ENCODE measurements around the gene MCCD1. TPM values are rescaled to one million over a fixed set of nuclear protein-coding genes. Genes with fewer than 3 reads are reported as not detected.
"Not testable (repeated sequence)": the region's sequence is repeated elsewhere in the genome, so short reads cannot be mapped to it uniquely, and the experiment has no call there.

MCCD1 gene
- total RNA-seq, 1 experiment from 2014 or later, result not detected

- DNase-seq (peak; percentile 57), ATAC-seq (peak; percentile 11)
- peak overlapping the region; percentile 70 for H3K27ac ChIP-seq (ENCODE audit: low read length)
- intact Hi-C loops (cut with micrococcal nuclease), result loop anchor here (2.0 kb wide), 1 partner anchor 33 kb away; the partner anchor contains the start of gene MCCD1
- H3F3A ChIP-seq (ENCODE audit: low read length, unreplicated experiment), result no peaks in the 10 kb centered on the region
- H3K4me2 ChIP-seq (ENCODE audit: low read length), result peak overlapping the region; percentile 84
- H3K4me3 ChIP-seq (ENCODE audit: low read length), result peak overlapping the region; percentile 77
- peak overlapping the region; percentile 90 for H2AFZ ChIP-seq (ENCODE audit: low read length)
- H3K9me2 ChIP-seq (replicated peaks; ENCODE audit: low read length), result no peaks in the 10 kb centered on the region
- H3K79me2 ChIP-seq (ENCODE audit: low read length), result peaks cover 52% of the 10 kb centered on the region
- no peaks in the 10 kb centered on the region for H3K36me3 ChIP-seq (ENCODE audit: low read depth, low read length)
- no TSS peak for BruUV-seq (replicated peaks)
- TF ChIP-seq EZH2phosphoT487 (IDR thresholded peaks at IDR 0.05; ENCODE audit: borderline replicate concordance, low read length) (no peak), CTCF (conservative IDR thresholded peaks at IDR 0.05; ENCODE audit: low read depth, low read length) (no peak), EZH2 (IDR thresholded peaks at IDR 0.05; ENCODE audit: low read length, unreplicated experiment) (no peak)
- H3K9ac ChIP-seq (ENCODE audit: low read length), result peak overlapping the region; percentile 71
- H3K27me3 ChIP-seq (ENCODE audit: low read length), result no peaks in the 10 kb centered on the region
- H4K20me1 ChIP-seq (ENCODE audit: low read length), result peaks cover 9% of the 10 kb centered on the region; the same call in 1 of the 2 replicates
- POLR2A ChIA-PET (ENCODE audit: unreplicated experiment), result interaction anchor here (0.6 kb wide), 1 partner anchor 32 kb away, joined by 5 read pairs; no protein-coding TSS in a partner anchor
- CTCF ChIA-PET, result interaction anchor here (0.6 to 0.9 kb wide), 3 partner anchors 33 to 103 kb away, joined by 3 read pairs; no protein-coding TSS in a partner anchor
- no peaks in the 10 kb centered on the region for H3K9me3 ChIP-seq (ENCODE audit: low read length)
- H3K4me1 ChIP-seq (ENCODE audit: insufficient read depth, low read length), result peaks cover 38% of the 10 kb centered on the region
Observed at GRCh38 chr6:31495580-31495979, 33.2 kb upstream of the MCCD1 start.

- Histone ChIP-seq H4K20me1 (ENCODE audit: low read length) (peaks cover 14% of the 10 kb centered on the region; the same call in 1 of the 2 replicates), H3K4me3 (ENCODE audit: low read length) (peak overlapping the region; percentile 70; the same call in 1 of the 2 replicates), H3K4me2 (ENCODE audit: low read length) (peak overlapping the region; percentile 84), H3K79me2 (ENCODE audit: low read length) (peaks cover 64% of the 10 kb centered on the region), H3K27ac (ENCODE audit: low read length) (0 out of 2 replicates have a peak overlapping the region, but pooled peaks have one; percentile 35), H3K4me1 (ENCODE audit: insufficient read depth, low read length) (peaks cover 38% of the 10 kb centered on the region)
- H3K9ac ChIP-seq (ENCODE audit: low read length); H3K9me3 ChIP-seq (ENCODE audit: low read length); DNase-seq; H3K36me3 ChIP-seq (ENCODE audit: low read depth, low read length); H3K9me2 ChIP-seq (replicated peaks; ENCODE audit: low read length); H3K27me3 ChIP-seq (ENCODE audit: low read length); ATAC-seq; CTCF ChIA-PET; H2AFZ ChIP-seq (ENCODE audit: low read length); H3F3A ChIP-seq (ENCODE audit: low read length, unreplicated experiment); intact Hi-C loops (cut with micrococcal nuclease); BruUV-seq (replicated peaks): not testable (repeated sequence)
- POLR2A ChIA-PET (ENCODE audit: unreplicated experiment), result interaction anchor here (0.6 kb wide), 1 partner anchor 45 kb away, joined by 4 read pairs; the partner anchor contains the start of gene DDX39B
Observed at GRCh38 chr6:31496826-31497225, 31.9 kb upstream of the MCCD1 start.

- H3K9me3 ChIP-seq (ENCODE audit: low read length), result no peaks in the 10 kb centered on the region
- H3K79me2 ChIP-seq (ENCODE audit: low read length), result peaks cover 74% of the 10 kb centered on the region
- peak within 1 kb of the TSS; percentile 40 for H3K9ac ChIP-seq (ENCODE audit: low read length)
- H3K27ac ChIP-seq (ENCODE audit: low read length), result peak within 1 kb of the TSS; percentile 35
- H4K20me1 ChIP-seq (ENCODE audit: low read length), result peaks cover 18% of the 10 kb centered on the region; the same call in 1 of the 2 replicates
- H3K4me1 ChIP-seq (ENCODE audit: insufficient read depth, low read length), result peaks cover 35% of the 10 kb centered on the region
- H3K36me3 ChIP-seq (ENCODE audit: low read depth, low read length), result 0 out of 2 replicates have a peak, but pooled peaks cover 1% of the 10 kb centered on the region
- CTCF ChIA-PET, result interaction anchor here (0.5 kb wide), 1 partner anchor 56 kb away, joined by 3 read pairs; no protein-coding TSS in a partner anchor
- no peaks in the 10 kb centered on the region for H3K9me2 ChIP-seq (replicated peaks; ENCODE audit: low read length)
- TF ChIP-seq EZH2 (IDR thresholded peaks at IDR 0.05; ENCODE audit: low read length, unreplicated experiment) (no peak), CTCF (conservative IDR thresholded peaks at IDR 0.05; ENCODE audit: low read depth, low read length) (no peak), EZH2phosphoT487 (IDR thresholded peaks at IDR 0.05; ENCODE audit: borderline replicate concordance, low read length) (no peak)
- H2AFZ ChIP-seq (ENCODE audit: low read length), result peak within 1 kb of the TSS; percentile 73
- POLR2A ChIA-PET (ENCODE audit: unreplicated experiment), result interaction anchor here (0.6 to 0.7 kb wide), 4 partner anchors 44 to 366 kb away, joined by 3 to 5 read pairs (median 4); partner anchors contain the start of gene DDX39B
- H3K4me3 ChIP-seq (ENCODE audit: low read length), result peak within 1 kb of the TSS; percentile 70
- DNase-seq, result peak; percentile 92
- peak; percentile 70 for ATAC-seq
- H3K4me2 ChIP-seq (ENCODE audit: low read length), result peak within 1 kb of the TSS; percentile 84
- intact Hi-C loops (cut with micrococcal nuclease), result loop anchor here (1.0 kb wide), 1 partner anchor 44 kb away; the partner anchor contains the start of gene DDX39B
- H3F3A ChIP-seq (ENCODE audit: low read length, unreplicated experiment), result no peaks in the 10 kb centered on the region
- BruUV-seq (replicated peaks), result no TSS peak
- H3K27me3 ChIP-seq (ENCODE audit: low read length), result no peaks in the 10 kb centered on the region
Observed at GRCh38 chr6:31497531-31498476, 31.0 kb upstream of the MCCD1 start, which contains the start of gene MICB. MICB (plus strand) TSS chr6:31498145; CDS start chr6:31498194, 49 bp downstream.
